Measurements from ENCODE around the gene GYPC.
"Not testable (repeated sequence)": the region's sequence is repeated elsewhere in the genome, so short reads cannot be mapped to it uniquely, and the experiment has no call there.

Gene GYPC

GRCh38 chr2:126699716-126700581 lies 44.0 kb downstream of the GYPC start:
- no peak for DNase-seq (ENCODE audit: low read depth in 2 of 2)

- DNase-seq (ENCODE audit: low read depth in 2 of 2): no peak
Measured at GRCh38 chr2:126700677-126701076, 44.7 kb downstream of the GYPC start.

GRCh38 chr2:126703311-126703710 lies 47.4 kb downstream of the GYPC start:
- DNase-seq (ENCODE audit: low read depth in 2 of 2): no peak

GRCh38 chr2:126704434-126705160 lies 48.6 kb downstream of the GYPC start:
- no peak for DNase-seq (ENCODE audit: low read depth in 2 of 2)

- DNase-seq (ENCODE audit: low read depth in 2 of 2): no peak
Measured at GRCh38 chr2:126707191-126707590, 51.2 kb downstream of the GYPC start.

GRCh38 chr2:126707941-126708340 lies 52.0 kb downstream of the GYPC start:
- DNase-seq (ENCODE audit: low read depth in 2 of 2): no peak

- DNase-seq (ENCODE audit: low read depth in 2 of 2): no peak
Measured at GRCh38 chr2:126714191-126714965, 58.4 kb downstream of the GYPC start.

GRCh38 chr2:126715111-126715510 lies 59.2 kb downstream of the GYPC start:
- no peak for DNase-seq (ENCODE audit: low read depth in 2 of 2)

GRCh38 chr2:126715576-126716406 lies 59.8 kb downstream of the GYPC start:
- no peak for DNase-seq (ENCODE audit: low read depth in 2 of 2)

- not testable (repeated sequence) for DNase-seq (ENCODE audit: low read depth in 2 of 2)
Measured at GRCh38 chr2:126717277-126717676, 61.3 kb downstream of the GYPC start.

- DNase-seq (ENCODE audit: low read depth in 2 of 2): no peak
Measured at GRCh38 chr2:126717928-126718327, 62.0 kb downstream of the GYPC start.

- no peak for DNase-seq (ENCODE audit: low read depth in 2 of 2)
Measured at GRCh38 chr2:126719191-126719832, 63.4 kb downstream of the GYPC start.

GRCh38 chr2:126719833-126720351 lies 63.9 kb downstream of the GYPC start:
- DNase-seq (ENCODE audit: low read depth in 2 of 2): no peak

- no peak for DNase-seq (ENCODE audit: low read depth in 2 of 2)
Measured at GRCh38 chr2:126720638-126721037, 64.7 kb downstream of the GYPC start.

GRCh38 chr2:126722081-126722480 lies 66.1 kb downstream of the GYPC start:
- DNase-seq (ENCODE audit: low read depth in 2 of 2): no peak

GRCh38 chr2:126722546-126722945 lies 66.6 kb downstream of the GYPC start:
- DNase-seq (ENCODE audit: low read depth in 2 of 2): no peak

- no peak for DNase-seq (ENCODE audit: low read depth in 2 of 2)
Measured at GRCh38 chr2:126723281-126723815, 67.4 kb downstream of the GYPC start.

GRCh38 chr2:126725580-126725979 lies 69.6 kb downstream of the GYPC start:
- DNase-seq (ENCODE audit: low read depth in 2 of 2): no peak

- DNase-seq (ENCODE audit: low read depth in 2 of 2): no peak
Measured at GRCh38 chr2:126729896-126730295, 73.9 kb downstream of the GYPC start.

GRCh38 chr2:126730655-126731054 lies 74.7 kb downstream of the GYPC start:
- DNase-seq (ENCODE audit: low read depth in 2 of 2): no peak

All from stimulated activated CD8-positive, alpha-beta memory T cell treated with anti-CD3 and anti-CD28 coated beads, Interleukin-7, amount 100 ng/mL, for 4 hours (primary cell).